ENCODE results near the gene IL18RAP. TPM values are rescaled to one million over a fixed set of nuclear protein-coding genes. Genes with fewer than 3 reads are reported as not detected.

Gene IL18RAP
- total RNA-seq, 1 experiment from 2014 or later, result not detected

- no peak overlapping the region for H2AK5ac ChIP-seq (ENCODE audit: insufficient read length, low read length)
- H3K27me3 ChIP-seq (ENCODE audit: insufficient read depth, low read length), result no peaks in the 10 kb centered on the region
- H3K79me2 ChIP-seq (ENCODE audit: insufficient read depth, low read length), result no peaks in the 10 kb centered on the region
- H4K91ac ChIP-seq (ENCODE audit: insufficient read length, low read depth, low read length), result no peak overlapping the region
- no peaks in the 10 kb centered on the region for H3K9me3 ChIP-seq (ENCODE audit: control insufficient read depth, low read depth, low read length)
- H3K27ac ChIP-seq (ENCODE audit: insufficient read length, low read depth, low read length), result no peak overlapping the region
- no peak overlapping the region for H3K4me2 ChIP-seq (ENCODE audit: insufficient read depth, insufficient read length, low read length)
- no peak overlapping the region for H3T11ph ChIP-seq (ENCODE audit: low read length)
- H3K4me1 ChIP-seq (ENCODE audit: insufficient read depth, low read length), result no peaks in the 10 kb centered on the region
- H3K23me2 ChIP-seq (ENCODE audit: insufficient read length, low read depth, low read length, poor library complexity, severe bottlenecking), result no peaks in the 10 kb centered on the region
- H2AFZ ChIP-seq (ENCODE audit: low read length), result no peak overlapping the region
- H2BK20ac ChIP-seq (ENCODE audit: low read depth, low read length, poor library complexity, severe bottlenecking), result no peak overlapping the region
- Mint-ChIP-seq H3K4me3 (no peak overlapping the region), H3K4me1 (no peaks in the 10 kb centered on the region), H3K9me3 (no peaks in the 10 kb centered on the region), H3K27ac (no peak overlapping the region), H3K27me3 (ENCODE audit: low read depth) (no peaks in the 10 kb centered on the region), H3K36me3 (ENCODE audit: insufficient read depth in 1 of 3, low read depth in 3 of 3) (no peaks in the 10 kb centered on the region)
- H2BK5ac ChIP-seq (ENCODE audit: insufficient read length, low read length), result no peak overlapping the region
- H2BK12ac ChIP-seq (ENCODE audit: insufficient read length, low read depth, low read length), result no peak overlapping the region
- H2BK120ac ChIP-seq (ENCODE audit: low read depth, low read length, poor library complexity, severe bottlenecking), result no peak overlapping the region
- no peak overlapping the region for H3K18ac ChIP-seq (ENCODE audit: insufficient read length, low read depth, low read length)
- no peak overlapping the region for H4K5ac ChIP-seq (ENCODE audit: insufficient read length, low read depth, low read length)
- H3K56ac ChIP-seq (ENCODE audit: insufficient read length, low read depth, low read length), result no peak overlapping the region
- no peak overlapping the region for H3K4ac ChIP-seq (ENCODE audit: low read depth, low read length)
- H3K79me1 ChIP-seq (ENCODE audit: insufficient read depth, low read depth, low read length, poor library complexity, severe bottlenecking), result no peaks in the 10 kb centered on the region
- H4K20me1 ChIP-seq (ENCODE audit: control insufficient read depth, insufficient read depth, insufficient read length), result no peaks in the 10 kb centered on the region
- no CpG with 5 or more reads among the region's 7 CpGs for WGBS (ENCODE audit: extremely low coverage, insufficient read length, low lambda C conversion rate)
- no peak overlapping the region for H3K14ac ChIP-seq (ENCODE audit: insufficient read depth, low read length)
- no peak overlapping the region for H2BK15ac ChIP-seq (ENCODE audit: low read depth, low read length)
- no peak for DNase-seq
- H3K9ac ChIP-seq (ENCODE audit: extremely low read depth, insufficient read length, low read length), result no peak overlapping the region
- H3K23ac ChIP-seq (ENCODE audit: insufficient read length, low read depth, low read length), result no peak overlapping the region
- no peak overlapping the region for H4K8ac ChIP-seq (replicated peaks; ENCODE audit: insufficient read length, low read depth, low read length)
- TF ChIP-seq CTCF (conservative IDR thresholded peaks at IDR 0.05), result no peak
Measured at GRCh38 chr2:102399499-102400141, 23.3 kb upstream of the IL18RAP start.
